ENCODE measurements around the gene MYLK4. TPM values are rescaled to one million over a fixed set of nuclear protein-coding genes. Genes with fewer than 3 reads are reported as not detected.

The MYLK4 gene
- polyA plus RNA-seq, 1 experiment: 0.21 TPM

- TF ChIP-seq, protein P1, sequence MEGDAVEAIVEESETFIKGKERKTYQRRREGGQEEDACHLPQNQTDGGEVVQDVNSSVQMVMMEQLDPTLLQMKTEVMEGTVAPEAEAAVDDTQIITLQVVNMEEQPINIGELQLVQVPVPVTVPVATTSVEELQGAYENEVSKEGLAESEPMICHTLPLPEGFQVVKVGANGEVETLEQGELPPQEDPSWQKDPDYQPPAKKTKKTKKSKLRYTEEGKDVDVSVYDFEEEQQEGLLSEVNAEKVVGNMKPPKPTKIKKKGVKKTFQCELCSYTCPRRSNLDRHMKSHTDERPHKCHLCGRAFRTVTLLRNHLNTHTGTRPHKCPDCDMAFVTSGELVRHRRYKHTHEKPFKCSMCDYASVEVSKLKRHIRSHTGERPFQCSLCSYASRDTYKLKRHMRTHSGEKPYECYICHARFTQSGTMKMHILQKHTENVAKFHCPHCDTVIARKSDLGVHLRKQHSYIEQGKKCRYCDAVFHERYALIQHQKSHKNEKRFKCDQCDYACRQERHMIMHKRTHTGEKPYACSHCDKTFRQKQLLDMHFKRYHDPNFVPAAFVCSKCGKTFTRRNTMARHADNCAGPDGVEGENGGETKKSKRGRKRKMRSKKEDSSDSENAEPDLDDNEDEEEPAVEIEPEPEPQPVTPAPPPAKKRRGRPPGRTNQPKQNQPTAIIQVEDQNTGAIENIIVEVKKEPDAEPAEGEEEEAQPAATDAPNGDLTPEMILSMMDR (IDR thresholded peaks at IDR 0.05; ENCODE audit: insufficient read depth, low read depth, low read length): no peak
- ChIA-PET POLR2A (no interaction called here), CTCF (no interaction called here)
- H3K36me3 ChIP-seq (ENCODE audit: control insufficient read depth, insufficient read depth, low read length): no peaks in the 10 kb centered on the region; the same call in 1 of the 2 replicates
- no peaks in the 10 kb centered on the region for H3K27me3 ChIP-seq (ENCODE audit: control insufficient read depth, insufficient read depth, low read length)
- H3K4me3 ChIP-seq (ENCODE audit: low read depth, low read length): no peak overlapping the region
- no peak for DNase-seq (ENCODE audit: low read depth)
These were observed 66.5 kb downstream of the MYLK4 start for GRCh38 chr6:2684103-2684749.

DNA sequence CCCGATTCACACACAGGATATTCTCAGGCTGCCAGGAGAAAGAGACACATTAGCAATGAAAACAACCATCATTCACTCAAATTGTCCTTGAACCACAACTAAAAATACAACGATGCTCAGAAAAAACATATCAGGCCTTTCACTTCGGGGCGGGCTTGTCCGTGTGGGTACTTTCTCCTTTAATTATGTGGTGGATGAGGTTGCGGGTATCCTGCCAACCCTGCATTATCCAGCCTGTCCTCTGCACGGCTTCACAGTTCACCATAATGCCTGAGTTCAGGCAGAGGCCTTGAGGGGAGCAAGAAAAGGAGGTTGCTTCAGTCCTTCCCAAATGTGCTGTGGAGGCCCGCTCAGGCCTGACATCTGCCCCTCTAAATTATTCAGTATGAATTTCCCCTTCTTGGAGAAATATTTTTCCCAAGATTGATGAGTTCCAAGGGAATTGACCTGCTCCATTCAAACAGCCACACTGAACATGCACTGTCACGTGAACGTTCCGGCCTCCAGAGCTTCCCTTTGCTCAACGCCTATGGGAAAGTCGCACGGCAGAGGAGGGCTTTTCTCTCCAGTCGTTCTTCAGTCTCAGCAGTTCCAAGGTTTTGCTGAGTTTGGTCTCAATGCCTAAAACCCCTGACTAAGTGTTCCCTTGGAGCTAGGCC is 70.3 kb downstream of the MYLK4 start:
- no peak for DNase-seq (ENCODE audit: low read depth)
- no peaks in the 10 kb centered on the region for H3K36me3 ChIP-seq (ENCODE audit: control insufficient read depth, insufficient read depth, low read length)
- no peaks in the 10 kb centered on the region for H3K27me3 ChIP-seq (ENCODE audit: control insufficient read depth, insufficient read depth, low read length)
- ChIA-PET CTCF (interaction anchor here (0.7 kb wide), 1 partner anchor 21 kb away, joined by 3 read pairs; no protein-coding TSS in a partner anchor), POLR2A (no interaction called here)
- no peak overlapping the region for H3K4me3 ChIP-seq (ENCODE audit: low read depth, low read length)
- TF ChIP-seq, protein P1 (IDR thresholded peaks at IDR 0.05; ENCODE audit: insufficient read depth, low read depth, low read length): no peak

GRCh38 chr6:2677080-2677593 is 73.6 kb downstream of the MYLK4 start:
- H3K36me3 ChIP-seq (ENCODE audit: control insufficient read depth, insufficient read depth, low read length): no peaks in the 10 kb centered on the region
- no peak overlapping the region for H3K4me3 ChIP-seq (ENCODE audit: low read depth, low read length)
- TF ChIP-seq, protein P1 (IDR thresholded peaks at IDR 0.05; ENCODE audit: insufficient read depth, low read depth, low read length): no peak
- POLR2A ChIA-PET: no interaction called here
- H3K27me3 ChIP-seq (ENCODE audit: control insufficient read depth, insufficient read depth, low read length): no peaks in the 10 kb centered on the region
- DNase-seq (ENCODE audit: low read depth): no peak
- CTCF ChIA-PET: no interaction called here

- Histone ChIP-seq H3K27me3 (ENCODE audit: control insufficient read depth, insufficient read depth, low read length) (no peaks in the 10 kb centered on the region), H3K4me3 (ENCODE audit: low read depth, low read length) (no peak overlapping the region), H3K36me3 (ENCODE audit: control insufficient read depth, insufficient read depth, low read length) (no peaks in the 10 kb centered on the region)
- ChIA-PET POLR2A (no interaction called here), CTCF (no interaction called here)
- TF ChIP-seq, protein P1 (IDR thresholded peaks at IDR 0.05; ENCODE audit: insufficient read depth, low read depth, low read length): no peak
- no peak for DNase-seq (ENCODE audit: low read depth)
These were observed 74.7 kb downstream of the MYLK4 start for GRCh38 chr6:2676048-2676447.

GRCh38 chr6:2674857-2675256 is 75.9 kb downstream of the MYLK4 start:
- no peak for DNase-seq (ENCODE audit: low read depth)
- Histone ChIP-seq H3K27me3 (ENCODE audit: control insufficient read depth, insufficient read depth, low read length) (no peaks in the 10 kb centered on the region), H3K36me3 (ENCODE audit: control insufficient read depth, insufficient read depth, low read length) (no peaks in the 10 kb centered on the region), H3K4me3 (ENCODE audit: low read depth, low read length) (no peak overlapping the region)
- TF ChIP-seq, protein P1 (IDR thresholded peaks at IDR 0.05; ENCODE audit: insufficient read depth, low read depth, low read length): no peak
- CTCF ChIA-PET: no interaction called here
- POLR2A ChIA-PET: no interaction called here
